ENCODE results near the gene TRIM8. TPM values are rescaled to one million over a fixed set of nuclear protein-coding genes. Genes with fewer than 3 reads are reported as not detected.

The TRIM8 gene
- total and polyA plus RNA-seq, 2 of the 8 experiments (the other 6 are each of a cell fraction or from before 2014, with no cell fraction given) = 24.9 to 38.8 TPM

GRCh38 chr10:102620591-102621442 lies 23.5 kb upstream of the TRIM8 start:
- no peak for FAIRE-seq
- no peaks in the 10 kb centered on the region for H4K20me1 ChIP-seq (replicated peaks in 1 of 2; ENCODE audit: control insufficient read depth in 1 of 2, insufficient read depth in 2 of 2, low read length in 2 of 2)
- no peak overlapping the region for H2BK12ac ChIP-seq (ENCODE audit: low read depth, low read length)
- ChIA-PET POLR2A (ENCODE audit: partially characterized antibody) (interaction anchor here (1.1 to 3.4 kb wide), 2 partner anchors 8 to 23 kb away, joined by 3 to 21 read pairs; no protein-coding TSS in a partner anchor), CTCF (ENCODE audit: partially characterized antibody) (interaction anchor here (0.5 to 3.1 kb wide), 7 partner anchors 9 to 346 kb away, joined by 3 to 11 read pairs (median 4); no protein-coding TSS in a partner anchor)
- DNase-seq (ENCODE audit: low read depth in 1 of 2, low spot score in 2 of 2) = no peak
- no peak overlapping the region for H2BK20ac ChIP-seq (ENCODE audit: low read length)
- H3K36me3 ChIP-seq (ENCODE audit: control insufficient read depth in 2 of 4, insufficient read depth in 4 of 4, low read length in 3 of 4) = peaks cover 0 to 3% (median 0%) of the 10 kb centered on the region in 4 experiments; a peak in 2 of 8 replicates
- no peak overlapping the region for H4K91ac ChIP-seq (replicated peaks; ENCODE audit: insufficient read length, low read length)
- H2BK15ac ChIP-seq (ENCODE audit: low read length) = 0 out of 2 replicates have a peak overlapping the region, but pooled peaks have one; percentile 72
- no peaks in the 10 kb centered on the region for H3K9me3 ChIP-seq (ENCODE audit: insufficient read depth in 2 of 2, low read depth in 1 of 2, low read length in 1 of 2)
- no peak overlapping the region for H3K4me3 ChIP-seq (ENCODE audit: extremely low read depth in 1 of 4, insufficient read depth in 2 of 4, low read depth in 3 of 4, low read length in 4 of 4)
- H2BK5ac ChIP-seq (ENCODE audit: low read depth, low read length) = no peak overlapping the region
- no peak overlapping the region for H3K56ac ChIP-seq (replicated peaks; ENCODE audit: insufficient read length, low read depth, low read length)
- H3K14ac ChIP-seq (ENCODE audit: insufficient read length) = no peak overlapping the region
- H3K23ac ChIP-seq (ENCODE audit: insufficient read length) = no peak overlapping the region
- H3K9ac ChIP-seq (replicated peaks in 1 of 4; ENCODE audit: extremely low read depth in 1 of 4, low read depth in 3 of 4, low read length in 3 of 4) = no peak overlapping the region; a peak in 1 of 7 replicates
- H2AFZ ChIP-seq (ENCODE audit: low read length) = no peak overlapping the region
- H2BK120ac ChIP-seq (replicated peaks; ENCODE audit: low read depth, low read length) = no peak overlapping the region
- H3K27ac ChIP-seq (ENCODE audit: low read depth, low read length) = no peak overlapping the region
- peaks cover 0 to 4% (median 1%) of the 10 kb centered on the region in 4 experiments; a peak in 5 of 7 replicates for H3K4me1 ChIP-seq (replicated peaks in 1 of 4; ENCODE audit: control insufficient read depth in 3 of 4, insufficient read depth in 4 of 4, low read length in 3 of 4)
- 0 out of 2 replicates have a peak, but pooled peaks cover 2% of the 10 kb centered on the region for H3K23me2 ChIP-seq (ENCODE audit: low read depth, low read length)
- no peak overlapping the region for H3K18ac ChIP-seq (ENCODE audit: extremely low read depth, low read length)
- H4K8ac ChIP-seq (ENCODE audit: extremely low read depth, insufficient read depth, low read length) = no peak overlapping the region
- H2AK5ac ChIP-seq (ENCODE audit: low read depth, low read length) = no peak overlapping the region
- no peak overlapping the region for H3K4me2 ChIP-seq (ENCODE audit: insufficient read depth in 1 of 2, low read depth in 2 of 2, low read length in 2 of 2)
- WGBS, 2 experiments (ENCODE audit: extremely low coverage in 1 of 2, insufficient coverage in 1 of 2, insufficient read length in 1 of 2, insufficient replicate concordance in 2 of 2, low coverage in 1 of 2, low lambda C conversion rate in 2 of 2, missing lambda C conversion rate in 1 of 2) = 85% methylated on average over 15 of the region's 15 CpGs; no CpG with 5 or more reads in 1 of the 2 experiments
- H3K4ac ChIP-seq (replicated peaks; ENCODE audit: insufficient read length, low read depth, low read length) = no peak overlapping the region
- H3K79me2 ChIP-seq (ENCODE audit: control insufficient read depth in 1 of 2, insufficient read depth in 2 of 2, low read length in 2 of 2) = no peaks in the 10 kb centered on the region
- H3K27me3 ChIP-seq (replicated peaks in 1 of 4; ENCODE audit: control insufficient read depth in 3 of 4, extremely low read depth in 1 of 4, insufficient read depth in 3 of 4, low read length in 3 of 4) = no peaks in the 10 kb centered on the region
- H4K5ac ChIP-seq (ENCODE audit: insufficient read length, low read depth, low read length) = no peak overlapping the region
- no peaks in the 10 kb centered on the region for H3K79me1 ChIP-seq (ENCODE audit: low read depth, low read length)
- TF ChIP-seq RAD21 (IDR thresholded peaks at IDR 0.05 in 1 of 2, conservative IDR thresholded peaks at IDR 0.05 in 1 of 2; ENCODE audit: low read depth in 2 of 2, low read length in 2 of 2) (no peak), TAF7 (optimal IDR thresholded peaks at IDR 0.05; ENCODE audit: borderline replicate concordance, low read depth, low read length) (no peak), JUND (IDR thresholded peaks at IDR 0.05; ENCODE audit: low read length) (no peak), KDM5A (IDR thresholded peaks at IDR 0.05; ENCODE audit: low read length) (no peak), NRF1 (IDR thresholded peaks at IDR 0.05; ENCODE audit: low read depth, low read length) (no peak), NANOG (IDR thresholded peaks at IDR 0.05; ENCODE audit: insufficient read depth, low read depth, low read length, poor library complexity, severe bottlenecking) (no peak), GTF2F1 (IDR thresholded peaks at IDR 0.05; ENCODE audit: borderline replicate concordance, low read depth, low read length) (no peak), GABPA (IDR thresholded peaks at IDR 0.05; ENCODE audit: borderline replicate concordance, insufficient read depth, low read length) (no peak), CEBPB (IDR thresholded peaks at IDR 0.05; ENCODE audit: low read depth, low read length) (no peak), EGR1 (IDR thresholded peaks at IDR 0.05; ENCODE audit: borderline replicate concordance, low read depth, low read length) (no peak), ASH2L (IDR thresholded peaks at IDR 0.05; ENCODE audit: low read length) (no peak), POLR2AphosphoS5 (IDR thresholded peaks at IDR 0.05; ENCODE audit: low read depth, low read length) (no peak)
